Hepatocyte (in vitro differentiated cells): ENCODE data around the gene ZNF527. TPM values are rescaled to one million over a fixed set of nuclear protein-coding genes. Genes with fewer than 3 reads are reported as not detected.
"Not testable (repeated sequence)": the region's sequence is repeated elsewhere in the genome, so short reads cannot be mapped to it uniquely, and the experiment has no call there.

Source experiments
- DNase-seq: peaks from one replicate; pipeline ENCODE4 v3.0.0-alpha.2; 2016; ENCODE audit warnings: low spot score
- H2AFZ ChIP-seq: fragments of 200-600 bp; sonication (generic); 2 replicates; pipeline ENCODE4 v1.6.0; 2016; ENCODE audit warnings: antibody characterized with exemption, mild to moderate bottlenecking
- H3K27ac ChIP-seq: fragments of 200-600 bp; sonication (generic); 2 replicates; pipeline ENCODE4 v1.5.1; 2016; ENCODE audit warnings: mild to moderate bottlenecking
- H3K27me3 ChIP-seq: fragments of 200-600 bp; sonication (generic); 2 replicates; pipeline ENCODE4 v1.6.1; 2016
- H3K36me3 ChIP-seq: fragments of 200-600 bp; sonication (generic); replicated peaks from 2 replicates; pipeline ENCODE4 v1.5.1; 2016; ENCODE audit warnings: low read depth; ENCODE audit not compliant: insufficient read depth
- H3K4me1 ChIP-seq: fragments of 200-600 bp; sonication (generic); 2 replicates; pipeline ENCODE4 v1.5.1; 2016; ENCODE audit warnings: mild to moderate bottlenecking, moderate library complexity; ENCODE audit not compliant: insufficient read depth
- H3K4me2 ChIP-seq: fragments of 200-600 bp; sonication (generic); 2 replicates; pipeline ENCODE4 v1.6.0; 2016
- H3K4me3 ChIP-seq: fragments of 200-600 bp; sonication (generic); 2 replicates; pipeline ENCODE4 v1.5.1; 2016; ENCODE audit warnings: mild to moderate bottlenecking
- H3K79me2 ChIP-seq: fragments of 200-600 bp; sonication (generic); 2 replicates; pipeline ENCODE4 v1.6.0; 2017; ENCODE audit warnings: mild to moderate bottlenecking
- H3K9me2 ChIP-seq: fragments of 200-600 bp; sonication (generic); replicated peaks from 2 replicates; pipeline ENCODE4 v1.6.0; 2017; ENCODE audit warnings: mild to moderate bottlenecking; ENCODE audit not compliant: insufficient read depth
- H3K9me3 ChIP-seq: fragments of 200-600 bp; sonication (generic); 2 replicates; pipeline ENCODE4 v1.5.1; 2016; ENCODE audit warnings: low read depth, mild to moderate bottlenecking
- H4K20me1 ChIP-seq: fragments of 200-600 bp; sonication (generic); 2 replicates; pipeline ENCODE4 v1.6.0; 2016; ENCODE audit warnings: mild to moderate bottlenecking; ENCODE audit not compliant: insufficient read depth, poor library complexity, severe bottlenecking
- EZH2 ChIP-seq: fragments of 200-600 bp; sonication (generic); IDR thresholded peaks from 2 replicates; pipeline ENCODE4 v1.6.1; 2016; ENCODE audit warnings: antibody characterized with exemption, mild to moderate bottlenecking, borderline replicate concordance
- EZH2phosphoT487 ChIP-seq: fragments of 200-600 bp; sonication (generic); IDR thresholded peaks from one replicate; pipeline ENCODE4 v1.6.1; 2018; ENCODE audit warnings: antibody characterized with exemption, mild to moderate bottlenecking, low read depth, moderate library complexity; ENCODE audit not compliant: unreplicated experiment, severe bottlenecking
- WGBS: methylation state at CpG from one replicate; pipeline ENCODE4 v1.1.6; 2016; ENCODE audit warnings: low lambda C conversion rate; ENCODE audit errors: missing lambda C conversion rate; 5-methylcytosine and 5-hydroxymethylcytosine counted together
- polyA plus RNA-seq: library from polyadenylated mRNA; unstranded; fragments of >200 nt; fragmentation: Nextera tagmentation; extraction: Ambion mirVana; gene quantifications from 2 replicates; pipeline ENCODE4 v1.2.1, GENCODE V29; 2016
- total RNA-seq: library from RNA; depleted of rRNA; stranded (reverse); fragments of >200 nt; gene quantifications from 2 replicates; pipeline ENCODE4 v1.2.3, GENCODE V29; 2014
- TF ChIP-seq, protein P1 (sequence below): fragments of 200-600 bp; sonication (generic); IDR thresholded peaks from 2 replicates; pipeline ENCODE4 v1.5.1; 2016; ENCODE audit warnings: antibody characterized with exemption, mild to moderate bottlenecking; ENCODE audit not compliant: poor library complexity

The ZNF527 gene
- total and polyA plus RNA-seq, 2 experiments from 2014 or later, result 1.7 to 7.3 TPM

DNA sequence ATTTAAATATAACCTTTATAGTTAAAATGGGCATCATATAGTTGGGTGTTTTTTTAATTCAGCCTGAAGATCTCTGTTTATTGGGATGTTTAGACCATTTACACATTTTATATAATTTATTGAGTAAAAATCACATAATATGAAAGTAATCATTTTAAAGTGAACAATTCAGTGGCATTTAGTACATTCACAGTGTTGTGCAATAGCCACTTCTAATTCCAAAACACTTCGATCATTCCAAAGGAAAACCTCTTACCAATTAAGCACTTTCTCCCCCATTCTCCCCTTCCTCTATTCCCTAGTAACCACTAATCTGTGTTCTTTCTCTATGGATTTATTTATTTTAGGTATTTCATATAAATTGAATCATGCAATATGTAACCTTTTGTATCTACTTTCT is 30.2 kb downstream of the ZNF527 start:
- no peak overlapping the region for H2AFZ ChIP-seq
- H3K4me2 ChIP-seq, result no peak overlapping the region
- H3K36me3 ChIP-seq, result no peaks in the 10 kb centered on the region
- H3K79me2 ChIP-seq, result no peaks in the 10 kb centered on the region
- H3K4me1 ChIP-seq, result no peaks in the 10 kb centered on the region
- no peak for TF ChIP-seq EZH2phosphoT487
- TF ChIP-seq EZH2, result no peak
- TF ChIP-seq, protein P1, sequence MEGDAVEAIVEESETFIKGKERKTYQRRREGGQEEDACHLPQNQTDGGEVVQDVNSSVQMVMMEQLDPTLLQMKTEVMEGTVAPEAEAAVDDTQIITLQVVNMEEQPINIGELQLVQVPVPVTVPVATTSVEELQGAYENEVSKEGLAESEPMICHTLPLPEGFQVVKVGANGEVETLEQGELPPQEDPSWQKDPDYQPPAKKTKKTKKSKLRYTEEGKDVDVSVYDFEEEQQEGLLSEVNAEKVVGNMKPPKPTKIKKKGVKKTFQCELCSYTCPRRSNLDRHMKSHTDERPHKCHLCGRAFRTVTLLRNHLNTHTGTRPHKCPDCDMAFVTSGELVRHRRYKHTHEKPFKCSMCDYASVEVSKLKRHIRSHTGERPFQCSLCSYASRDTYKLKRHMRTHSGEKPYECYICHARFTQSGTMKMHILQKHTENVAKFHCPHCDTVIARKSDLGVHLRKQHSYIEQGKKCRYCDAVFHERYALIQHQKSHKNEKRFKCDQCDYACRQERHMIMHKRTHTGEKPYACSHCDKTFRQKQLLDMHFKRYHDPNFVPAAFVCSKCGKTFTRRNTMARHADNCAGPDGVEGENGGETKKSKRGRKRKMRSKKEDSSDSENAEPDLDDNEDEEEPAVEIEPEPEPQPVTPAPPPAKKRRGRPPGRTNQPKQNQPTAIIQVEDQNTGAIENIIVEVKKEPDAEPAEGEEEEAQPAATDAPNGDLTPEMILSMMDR, result no peak
- no peak overlapping the region for H3K4me3 ChIP-seq
- 94% methylated on average over 1 of the region's 1 CpG for WGBS
- no peaks in the 10 kb centered on the region for H3K27me3 ChIP-seq
- no peaks in the 10 kb centered on the region for H4K20me1 ChIP-seq
- H3K27ac ChIP-seq, result no peak overlapping the region
- no peak for DNase-seq
- no peaks in the 10 kb centered on the region for H3K9me2 ChIP-seq
- H3K9me3 ChIP-seq, result peaks cover 21% of the 10 kb centered on the region

DNA sequence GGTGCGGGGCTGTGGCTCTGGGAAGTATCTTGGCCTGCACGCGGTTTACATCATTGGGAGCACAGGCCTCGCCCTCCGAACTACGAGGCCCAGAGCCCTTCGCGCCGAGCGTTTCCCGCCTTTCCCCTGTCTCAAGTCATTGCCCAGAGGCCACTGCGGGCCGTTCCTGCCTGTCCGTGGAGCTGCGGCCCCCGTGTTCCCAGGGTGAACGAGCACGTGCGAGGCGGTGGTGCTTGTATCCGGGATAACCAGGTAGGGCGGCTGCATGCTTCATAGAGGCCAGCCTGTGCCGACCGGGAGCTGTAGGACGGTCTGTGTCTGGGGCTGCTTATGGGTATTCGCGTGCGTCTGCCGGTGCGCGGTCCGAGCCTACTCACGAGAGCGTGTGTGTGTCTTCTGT is 32.5 kb downstream of the ZNF527 start:
- Histone ChIP-seq H3K79me2 (no peaks in the 10 kb centered on the region), H3K27me3 (no peaks in the 10 kb centered on the region), H3K9me3 (peaks cover 22% of the 10 kb centered on the region), H4K20me1 (no peaks in the 10 kb centered on the region), H3K27ac (no peak overlapping the region), H3K4me2 (no peak overlapping the region), H3K4me1 (no peaks in the 10 kb centered on the region), H3K36me3 (no peaks in the 10 kb centered on the region), H3K4me3 (no peak overlapping the region), H2AFZ (no peak overlapping the region), H3K9me2 (no peaks in the 10 kb centered on the region)
- WGBS, result 98% methylated on average over 32 of the region's 34 CpGs
- TF ChIP-seq, protein P1, result no peak
- no peak for TF ChIP-seq EZH2phosphoT487
- TF ChIP-seq EZH2, result no peak
- DNase-seq, result no peak

DNA sequence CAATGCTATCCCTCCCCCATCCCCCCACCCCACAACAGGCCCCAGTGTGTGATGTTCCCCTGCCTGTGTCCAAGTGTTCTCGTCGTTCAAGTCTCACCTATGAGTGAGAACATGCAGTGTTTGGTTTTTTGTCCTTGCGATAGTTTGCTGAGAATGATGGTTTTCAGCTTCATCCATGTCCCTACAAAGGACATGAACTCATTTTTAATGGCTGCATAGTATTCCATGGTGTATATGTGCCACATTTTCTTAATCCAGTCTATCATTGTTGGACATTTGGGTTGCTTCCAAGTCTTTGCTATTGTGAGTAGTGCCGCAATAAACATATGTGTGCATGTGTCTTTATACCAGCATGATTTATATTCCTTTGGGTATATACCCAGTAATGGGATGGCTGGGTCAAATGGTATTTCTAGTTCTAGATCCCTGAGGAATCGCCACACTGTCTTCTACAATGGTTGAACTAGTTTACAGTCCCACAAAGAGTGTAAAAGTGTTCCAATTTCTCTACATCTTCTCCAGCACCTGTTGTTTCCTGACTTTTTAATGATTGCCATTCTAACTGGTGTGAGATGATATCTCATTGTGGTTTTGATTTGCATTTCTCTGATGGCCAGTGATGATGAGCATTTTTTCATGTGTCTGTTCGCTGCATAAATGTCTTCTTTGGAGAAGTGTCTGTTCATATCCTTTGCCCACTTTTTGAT is 35.4 kb downstream of the ZNF527 start:
- not testable (repeated sequence) for H3K9me2 ChIP-seq, DNase-seq, H3K4me3 ChIP-seq, H3K79me2 ChIP-seq, H2AFZ ChIP-seq, H3K27me3 ChIP-seq, H3K27ac ChIP-seq, H3K4me1 ChIP-seq, H3K36me3 ChIP-seq, H4K20me1 ChIP-seq, H3K4me2 ChIP-seq
- 86% methylated on average over 6 of the region's 6 CpGs for WGBS
- peaks cover 28% of the 10 kb centered on the region for H3K9me3 ChIP-seq

DNA sequence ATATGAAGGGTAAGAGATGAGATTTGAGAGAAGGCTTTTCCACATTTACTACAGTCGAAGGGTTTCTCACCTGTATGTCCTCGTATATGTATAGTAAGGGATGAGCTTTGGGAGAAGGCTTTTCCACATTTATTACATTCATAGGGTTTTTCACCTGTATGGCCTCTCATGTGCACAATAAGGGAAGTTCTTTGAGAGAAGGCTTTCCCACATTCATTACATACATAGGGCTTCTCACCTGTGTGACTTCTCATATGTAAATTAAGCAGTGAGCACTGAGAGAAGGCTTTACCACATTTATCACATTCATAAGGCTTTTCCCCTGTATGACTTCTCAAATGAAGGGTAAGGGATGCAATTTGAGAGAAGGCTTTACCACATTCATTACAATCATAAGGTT is 41.8 kb downstream of the ZNF527 start:
- Histone ChIP-seq H3K27ac (no peak overlapping the region), H3K79me2 (no peaks in the 10 kb centered on the region)

More for the DNA sequence above, 41.8 kb downstream of the ZNF527 start:
- H3K36me3 ChIP-seq, result no peaks in the 10 kb centered on the region
- H3K27me3 ChIP-seq, result no peaks in the 10 kb centered on the region
- H3K4me2 ChIP-seq, result no peak overlapping the region
- H3K9me3 ChIP-seq, result peaks cover 65% of the 10 kb centered on the region
- H3K4me3 ChIP-seq, result no peak overlapping the region
- WGBS, result 93% methylated on average over 2 of the region's 2 CpGs
- no peak for DNase-seq
- TF ChIP-seq, protein P1, result no peak
- TF ChIP-seq EZH2phosphoT487, result no peak
- no peak for TF ChIP-seq EZH2
- H3K4me1 ChIP-seq, result no peaks in the 10 kb centered on the region
- no peak overlapping the region for H2AFZ ChIP-seq
- H4K20me1 ChIP-seq, result no peaks in the 10 kb centered on the region
- no peaks in the 10 kb centered on the region for H3K9me2 ChIP-seq
